Stimulated activated CD8-positive, alpha-beta memory T cell treated with anti-CD3 and anti-CD28 coated beads, Interleukin-7, amount 100 ng/mL, for 1 hour (primary cell): ENCODE data around the gene MID1.
"Not testable (repeated sequence)": the region's sequence is repeated elsewhere in the genome, so short reads cannot be mapped to it uniquely, and the experiment has no call there.

Experiments
- DNase-seq, 2 donors: peaks; one replicate each; pipeline ENCODE4 v3.0.0-alpha.2; 2020; ENCODE audit warnings: low read depth in 2 of 2

MID1 gene

GRCh38 chrX:10617999-10618351 is 2.4 kb downstream of the MID1 start:
- no peak for DNase-seq

DNA sequence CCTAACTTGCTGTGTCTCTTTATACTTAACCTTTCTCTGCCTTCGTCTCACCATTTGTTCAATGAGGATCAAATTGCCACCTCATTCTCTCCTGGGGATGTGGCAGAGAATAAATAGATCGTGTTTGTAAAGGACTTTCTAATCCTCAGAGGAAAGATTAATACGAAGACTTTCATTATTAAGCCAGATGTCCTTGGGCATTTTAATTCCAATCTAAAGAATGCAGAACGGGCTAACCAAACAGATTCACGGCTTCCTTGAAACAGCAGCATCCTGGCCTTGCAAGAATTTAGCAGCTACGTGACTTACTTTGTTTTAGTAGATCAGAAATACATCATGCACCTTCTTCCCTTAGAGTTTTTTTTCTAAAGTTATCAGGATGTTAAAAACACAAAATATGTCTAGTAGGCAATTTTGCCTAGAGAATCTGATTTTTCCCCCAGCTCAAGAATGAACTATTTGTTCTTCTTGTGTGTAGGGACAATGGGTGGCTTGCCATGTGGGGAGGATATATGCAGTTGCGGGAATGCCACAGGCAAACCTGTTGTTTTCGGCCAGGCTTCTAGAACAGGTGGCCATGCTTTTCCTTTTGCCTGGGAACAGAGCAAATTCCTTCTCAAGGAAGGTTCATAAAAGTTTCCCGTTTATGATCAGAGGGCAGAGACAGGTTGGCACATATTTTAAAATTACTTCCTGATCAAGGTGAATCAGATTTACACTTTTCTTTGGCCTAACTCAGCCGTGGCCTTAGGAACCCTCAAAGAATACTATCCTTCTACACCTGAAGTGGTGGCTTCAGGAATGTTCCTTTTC is 3.0 kb downstream of the MID1 start:
- DNase-seq, result no peak

DNA sequence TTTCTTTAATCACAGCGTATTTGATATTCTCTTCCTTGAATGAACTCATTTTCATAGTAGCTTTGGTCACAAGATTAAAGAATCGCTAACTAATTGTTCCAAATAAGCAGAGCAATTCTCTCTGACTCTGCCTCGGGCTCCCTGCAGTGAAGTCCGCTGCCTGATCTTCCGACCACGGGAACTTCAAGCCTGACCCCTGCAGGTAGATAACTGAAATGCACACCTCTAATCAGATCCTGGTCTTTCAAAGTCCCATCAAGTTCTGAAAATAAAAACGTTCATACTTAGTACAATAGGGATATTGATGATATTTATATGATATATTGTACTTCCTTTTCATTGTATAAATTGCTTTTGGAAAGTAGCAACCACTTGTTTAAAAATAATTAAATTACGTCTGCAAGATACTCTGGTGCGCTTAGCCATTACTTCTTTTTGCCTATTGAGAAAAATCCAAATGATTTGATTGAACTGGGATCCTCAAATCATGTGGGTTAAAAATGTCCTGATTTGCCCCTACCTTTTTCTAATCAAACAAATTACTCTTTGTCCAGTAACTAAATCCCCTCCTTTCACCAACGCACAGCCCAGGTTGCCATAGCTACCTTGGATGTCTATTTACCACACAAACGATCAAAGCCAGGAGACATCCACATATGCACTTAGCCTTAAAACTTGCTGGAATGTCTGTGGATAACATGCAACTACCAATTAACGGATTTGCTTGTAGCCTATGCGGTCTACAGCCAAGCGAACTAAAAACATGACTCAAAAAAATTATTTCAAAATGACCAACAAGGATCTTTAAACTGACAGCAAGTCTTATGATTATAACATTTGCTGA is 4.2 kb downstream of the MID1 start:
- no peak for DNase-seq

GRCh38 chrX:10612215-10612614 is 8.2 kb downstream of the MID1 start:
- no peak for DNase-seq

GRCh38 chrX:10611441-10612090 is 8.8 kb downstream of the MID1 start:
- DNase-seq, result no peak

DNA sequence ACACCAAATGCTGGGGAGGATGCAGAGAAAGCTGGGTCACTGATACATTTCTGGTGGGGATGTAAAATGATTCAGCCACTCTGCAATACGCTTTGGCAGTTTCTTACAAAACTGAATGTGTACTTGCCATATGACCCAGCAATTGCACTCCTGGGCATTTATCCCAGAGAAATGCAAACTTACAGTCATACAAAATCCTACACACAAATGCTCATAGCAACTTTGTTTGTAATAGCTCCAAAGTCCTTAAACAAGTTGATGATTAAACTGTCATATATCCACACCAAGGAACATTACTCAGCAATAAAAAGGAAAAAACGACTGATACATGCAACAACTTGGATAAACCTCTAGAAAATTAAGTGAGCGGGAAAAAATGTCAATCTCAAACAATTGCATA is 12.3 kb downstream of the MID1 start:
- DNase-seq, result no peak

- DNase-seq, result no peak
These were observed 13.2 kb downstream of the MID1 start for GRCh38 chrX:10607233-10607632.

DNA sequence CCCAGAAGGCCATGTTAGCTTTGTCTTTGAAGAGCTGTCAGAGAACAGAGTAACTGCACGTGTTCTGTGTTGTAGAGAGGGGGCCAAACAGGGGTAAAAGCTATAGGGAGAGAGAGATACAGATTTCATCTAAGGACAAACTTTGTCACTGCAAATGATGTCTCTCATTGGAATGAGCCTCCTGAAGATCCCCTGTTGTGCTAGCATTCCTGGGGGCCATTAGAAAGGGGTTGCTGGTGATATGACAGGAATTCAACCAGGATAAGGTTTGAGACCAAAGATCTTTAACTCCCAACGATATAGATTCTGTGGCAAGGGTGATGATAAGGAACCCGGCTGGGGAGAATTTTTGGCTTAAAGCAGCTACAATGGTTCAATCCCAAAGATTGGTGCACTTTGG is 16.8 kb downstream of the MID1 start:
- no peak for DNase-seq

GRCh38 chrX:10602646-10603045 is 17.7 kb downstream of the MID1 start:
- no peak for DNase-seq

DNA sequence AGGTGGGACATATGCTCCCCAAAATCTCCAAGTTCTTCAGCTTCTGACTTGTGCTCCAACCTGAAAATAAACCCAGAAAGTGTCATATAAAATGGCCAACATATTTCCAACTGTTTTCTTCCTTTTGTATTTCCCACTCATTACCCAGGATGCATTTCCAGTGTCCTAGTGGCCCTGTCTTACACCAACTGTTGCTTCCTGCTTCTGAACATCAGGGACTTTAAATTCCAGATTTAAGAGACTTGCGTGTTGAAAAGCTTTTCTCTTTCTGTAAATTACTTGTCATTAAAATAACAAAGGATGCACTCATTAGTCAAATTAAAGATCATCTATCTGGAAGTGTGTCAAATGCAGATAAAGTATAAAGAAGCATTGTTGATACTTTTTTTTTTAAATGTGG is 19.9 kb downstream of the MID1 start:
- DNase-seq, result no peak

DNA sequence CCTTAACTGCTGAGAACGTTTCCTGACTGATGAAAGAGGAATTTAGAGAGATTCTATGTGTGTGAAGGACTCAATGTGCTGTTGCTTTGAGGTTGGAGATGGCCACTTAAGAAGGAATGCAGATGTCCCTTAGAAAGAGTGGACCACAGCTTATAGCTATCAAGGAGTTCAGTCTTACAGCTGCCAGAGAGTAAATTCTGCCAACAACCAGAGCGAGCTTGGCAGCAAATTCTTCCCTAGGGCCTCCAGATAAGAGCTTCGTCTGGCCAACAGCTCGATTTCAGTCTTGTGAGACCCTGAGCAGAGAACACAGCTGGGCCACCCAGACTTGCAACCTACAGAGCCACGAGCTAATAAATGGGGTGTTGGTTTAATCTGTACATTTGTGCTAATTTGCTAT is 21.8 kb downstream of the MID1 start:
- no peak for DNase-seq

GRCh38 chrX:10597871-10598270 is 22.5 kb downstream of the MID1 start:
- no peak for DNase-seq

- no peak for DNase-seq
These were observed 28.7 kb downstream of the MID1 start for GRCh38 chrX:10591363-10592335.

- DNase-seq, result not testable (repeated sequence)
These were observed 30.6 kb downstream of the MID1 start for GRCh38 chrX:10589787-10590186.

- no peak for DNase-seq
These were observed 31.3 kb downstream of the MID1 start for GRCh38 chrX:10589098-10589497.

DNA sequence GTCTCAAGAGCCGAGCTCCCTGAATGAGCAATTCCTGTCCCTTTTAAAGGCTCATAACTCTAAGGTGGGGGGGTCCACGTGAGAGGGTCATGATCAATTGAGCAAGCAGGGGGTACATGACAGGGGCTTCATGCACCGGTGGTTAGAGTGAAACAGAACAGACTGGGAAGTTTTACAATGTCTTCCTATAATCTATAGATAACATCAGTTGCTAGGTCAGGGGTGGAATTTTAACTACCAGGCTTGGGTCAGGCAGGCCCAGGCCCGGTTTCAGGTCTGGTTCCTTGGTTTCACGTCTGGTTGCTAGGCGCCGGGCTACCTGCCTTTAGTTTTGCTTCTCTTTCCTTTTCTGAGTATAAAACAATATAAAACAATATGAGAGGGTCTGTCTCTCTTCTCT is 35.5 kb downstream of the MID1 start:
- not testable (repeated sequence) for DNase-seq

GRCh38 chrX:10582945-10583344 is 37.4 kb downstream of the MID1 start:
- no peak for DNase-seq

GRCh38 chrX:10582215-10582733 is 38.1 kb downstream of the MID1 start:
- DNase-seq, result no peak

GRCh38 chrX:10579112-10580011 is 41.0 kb downstream of the MID1 start:
- no peak for DNase-seq

DNA sequence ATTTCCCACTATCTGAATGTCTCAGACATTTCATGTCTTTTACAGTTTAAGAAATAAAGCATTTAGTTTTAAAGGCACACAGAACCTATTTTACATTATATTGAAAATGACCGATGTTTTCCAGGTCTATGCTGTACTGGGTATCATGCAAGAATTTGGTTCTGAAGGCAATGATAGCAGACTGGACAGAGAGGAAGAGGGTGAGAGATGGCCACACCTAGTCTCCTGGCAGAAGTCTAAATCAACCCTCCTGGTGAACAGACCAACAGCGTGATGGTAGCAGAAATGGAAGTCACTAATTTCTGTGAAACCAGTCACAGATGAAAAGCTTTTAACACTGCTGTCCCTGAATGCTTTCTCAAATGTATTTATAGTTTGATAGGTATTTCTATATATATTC is 41.9 kb downstream of the MID1 start:
- no peak for DNase-seq
